GM18498 (cell line): ENCODE data around the gene KLRG1.

Experiments
- ATAC-seq: cut with Tn5 transposase; IDR thresholded peaks from one replicate; pipeline ENCODE4 v1.9.1; 2021; ENCODE audit warnings: mild to moderate bottlenecking, moderate library complexity; ENCODE audit not compliant: unreplicated experiment

The KLRG1 gene

GRCh38 chr12:8989413-8989812 lies at the start of gene KLRG1:
Gene KLRG1, plus strand, starts transcription at chr12:8989546. Its CDS starts 90 bp downstream, at chr12:8989636.
- no peak for ATAC-seq

- no peak for ATAC-seq
These were observed 47.5 kb upstream of the KLRG1 start for GRCh38 chr12:8941691-8942478.

- no peak for ATAC-seq
These were observed 45.7 kb upstream of the KLRG1 start for GRCh38 chr12:8943565-8944186.

GRCh38 chr12:8946733-8947132 lies 42.6 kb upstream of the KLRG1 start:
- ATAC-seq = no peak

GRCh38 chr12:8947737-8948136 lies 41.6 kb upstream of the KLRG1 start:
- no peak for ATAC-seq

GRCh38 chr12:8948701-8949341 lies 40.5 kb upstream of the KLRG1 start:
- no peak for ATAC-seq

- ATAC-seq = peak; percentile 84
These were observed 39.8 kb upstream of the KLRG1 start, which contains the start of gene M6PR for GRCh38 chr12:8949342-8950220. Gene M6PR, minus strand, starts transcription at chr12:8949645. Its CDS starts 3,241 bp downstream, at chr12:8946404.

- ATAC-seq = no peak
These were observed 39.2 kb upstream of the KLRG1 start for GRCh38 chr12:8950221-8950527.

GRCh38 chr12:8950702-8951478 lies 38.5 kb upstream of the KLRG1 start:
- no peak for ATAC-seq

- no peak for ATAC-seq
These were observed 37.6 kb upstream of the KLRG1 start for GRCh38 chr12:8951744-8952143.

- no peak for ATAC-seq
These were observed 35.5 kb upstream of the KLRG1 start for GRCh38 chr12:8953773-8954402.

- ATAC-seq = no peak
These were observed 33.3 kb upstream of the KLRG1 start for GRCh38 chr12:8956073-8956472.

GRCh38 chr12:8956772-8957171 lies 32.6 kb upstream of the KLRG1 start:
- ATAC-seq = no peak

- ATAC-seq = no peak
These were observed 31.8 kb upstream of the KLRG1 start for GRCh38 chr12:8957561-8957960.

- ATAC-seq = no peak
These were observed 31.3 kb upstream of the KLRG1 start for GRCh38 chr12:8958066-8958465.

- ATAC-seq = no peak
These were observed 29.2 kb upstream of the KLRG1 start for GRCh38 chr12:8960176-8960575.

- ATAC-seq = no peak
These were observed 20.6 kb upstream of the KLRG1 start for GRCh38 chr12:8968761-8969160.

- ATAC-seq = no peak
These were observed 19.4 kb upstream of the KLRG1 start for GRCh38 chr12:8969861-8970411.

GRCh38 chr12:8970432-8970831 lies 18.9 kb upstream of the KLRG1 start:
- ATAC-seq = no peak

GRCh38 chr12:8980137-8980536 lies 9.2 kb upstream of the KLRG1 start:
- ATAC-seq = no peak
